ENCODE measurements around the gene IGSF3.

DNA sequence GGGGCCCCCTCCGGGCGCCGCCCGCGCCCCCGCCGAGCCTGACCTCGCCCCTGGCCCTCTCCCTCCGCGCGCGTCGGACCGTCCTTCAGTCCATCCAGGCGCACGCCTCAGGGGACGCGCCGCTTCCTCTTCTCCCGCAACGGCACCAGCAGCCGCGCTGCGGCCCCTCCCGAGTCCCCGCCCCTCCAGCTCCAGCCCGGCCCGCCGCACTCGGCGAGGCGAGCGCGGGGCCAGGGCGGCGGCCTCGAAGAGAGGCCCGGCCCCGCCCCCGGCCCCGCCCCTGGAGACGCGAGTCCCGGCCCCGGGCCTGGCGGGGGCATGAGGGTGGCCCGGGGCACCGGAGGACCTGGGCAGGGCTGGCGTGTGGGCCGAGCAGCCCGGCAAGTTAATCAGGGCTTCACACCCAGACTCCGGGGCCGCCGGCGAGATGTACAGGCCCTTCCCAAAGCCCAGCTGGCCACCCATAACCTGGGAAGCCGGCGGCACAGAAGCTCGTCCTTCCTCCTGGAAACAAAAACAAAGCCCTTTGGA, at the start of gene IGSF3:
- peak; percentile 60 for TF ChIP-seq POLR2A (IDR thresholded peaks at IDR 0.05)
- no peak for TF ChIP-seq CTCF (IDR thresholded peaks at IDR 0.05)
- TF ChIP-seq POLR2AphosphoS5 (IDR thresholded peaks at IDR 0.05): no peak
